Measurements from ENCODE around the gene AQP1.

AQP1 gene

DNA sequence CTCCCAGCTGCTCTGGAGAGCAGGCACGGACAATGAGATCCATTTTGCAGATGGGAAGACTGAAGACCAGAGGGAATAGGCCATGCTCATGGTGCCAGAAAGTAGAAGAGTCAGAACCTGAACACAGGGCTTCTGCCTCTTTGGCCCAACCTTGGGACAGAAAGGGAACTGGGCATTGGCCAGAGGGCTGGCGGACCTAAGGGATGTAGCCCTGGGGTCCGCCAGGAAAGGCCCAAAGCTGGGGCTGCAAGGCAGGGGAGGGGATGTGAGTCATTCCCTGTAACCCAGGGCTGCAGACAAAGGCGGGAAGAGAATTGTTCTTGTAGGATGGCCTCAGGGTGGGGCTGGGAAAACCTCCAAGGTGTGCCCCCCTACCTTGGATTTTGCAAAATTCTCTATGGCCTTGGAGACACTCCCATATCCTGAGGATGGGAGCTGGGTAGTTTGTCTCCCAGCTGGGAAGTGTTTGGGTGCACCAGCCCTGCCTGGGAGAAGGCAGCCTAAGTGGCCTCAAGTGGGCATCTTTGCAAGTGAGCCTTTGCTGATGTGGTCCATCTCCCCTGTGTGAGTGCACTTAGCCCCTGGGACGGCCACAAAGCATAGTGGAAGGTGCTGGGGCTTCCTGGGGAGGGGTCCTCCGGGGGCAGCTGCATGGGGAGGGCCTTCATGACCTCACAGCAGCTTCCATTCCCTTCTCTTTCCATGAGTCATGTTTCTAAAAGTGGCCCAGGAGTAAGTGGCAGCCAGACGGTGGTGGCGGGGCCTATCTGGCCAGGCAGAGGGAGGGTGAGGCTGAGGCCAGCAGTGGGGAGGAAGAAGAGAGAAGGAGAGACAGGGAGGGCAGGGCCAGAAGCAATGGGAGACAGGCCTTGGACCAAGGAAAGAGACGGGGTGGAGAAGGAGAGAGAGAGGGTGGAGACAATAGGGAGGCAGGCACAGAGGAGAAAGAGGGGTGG, 9.2 kb downstream of the AQP1 start:
- DNase-seq (ENCODE audit: low read depth in 2 of 2) = no peak

- no peak for DNase-seq (ENCODE audit: low read depth in 2 of 2)
These were observed 10.1 kb downstream of the AQP1 start for GRCh38 chr7:30921540-30922401.

GRCh38 chr7:30922596-30922995, 10.9 kb downstream of the AQP1 start:
- no peak for DNase-seq (ENCODE audit: low read depth in 2 of 2)

GRCh38 chr7:30923009-30923773, 11.5 kb downstream of the AQP1 start:
- DNase-seq (ENCODE audit: low read depth in 2 of 2) = no peak

- DNase-seq (ENCODE audit: low read depth in 2 of 2) = no peak
These were observed 12.2 kb downstream of the AQP1 start for GRCh38 chr7:30923774-30924413.

DNA sequence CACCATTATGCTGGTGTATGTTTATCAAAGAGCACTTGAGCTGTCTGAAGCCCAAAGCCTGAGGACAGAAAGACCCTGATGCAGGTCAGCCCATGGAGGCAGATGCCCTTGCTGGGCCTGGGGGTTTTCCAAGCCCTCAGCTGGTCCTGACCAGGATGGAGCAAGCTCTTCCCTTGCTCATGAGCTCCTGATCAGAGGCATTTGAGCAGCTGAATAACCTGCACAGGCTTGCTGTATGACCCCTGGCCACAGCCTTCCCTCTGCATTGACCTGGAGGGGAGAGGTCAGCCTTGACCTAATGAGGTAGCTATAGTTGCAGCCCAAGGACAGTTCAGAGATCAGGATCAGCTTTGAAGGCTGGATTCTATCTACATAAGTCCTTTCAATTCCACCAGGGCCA, 13.0 kb downstream of the AQP1 start:
- DNase-seq (ENCODE audit: low read depth in 2 of 2) = no peak

DNA sequence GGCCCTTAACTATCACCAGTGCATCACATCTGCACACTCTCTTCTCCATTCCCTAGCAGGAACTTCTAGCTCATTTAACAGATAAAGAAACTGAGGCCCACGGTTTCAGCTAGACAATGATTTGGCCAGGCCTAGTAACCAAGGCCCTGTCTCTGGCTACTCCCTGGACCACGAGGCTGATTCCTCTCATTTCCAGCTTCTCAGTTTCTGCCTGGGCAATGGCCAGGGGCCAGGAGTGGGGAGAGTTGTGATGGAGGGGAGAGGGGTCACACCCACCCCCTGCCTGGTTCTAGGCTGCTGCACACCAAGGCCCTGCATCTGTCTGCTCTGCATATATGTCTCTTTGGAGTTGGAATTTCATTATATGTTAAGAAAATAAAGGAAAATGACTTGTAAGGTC, 13.5 kb downstream of the AQP1 start:
- DNase-seq (ENCODE audit: low read depth in 2 of 2) = no peak

DNA sequence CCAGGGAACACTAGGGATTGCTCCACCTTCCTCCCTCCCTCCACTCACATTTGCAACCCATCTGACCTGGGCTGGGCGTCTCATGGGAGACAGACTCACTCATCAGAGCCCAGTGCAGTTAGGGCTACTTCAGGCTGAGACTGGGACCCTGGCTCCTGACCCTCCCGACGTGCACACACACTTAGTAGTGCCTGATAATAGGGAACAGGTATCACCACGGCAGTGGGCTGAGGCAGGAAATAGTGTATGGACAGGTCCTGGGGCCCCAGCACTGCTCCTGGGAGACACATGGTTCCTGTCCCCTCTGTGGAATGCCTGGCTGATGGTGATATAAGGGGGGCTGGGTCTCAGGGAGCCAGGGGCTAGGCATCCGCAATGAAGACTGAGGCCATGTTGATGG, 14.3 kb downstream of the AQP1 start:
- no peak for DNase-seq (ENCODE audit: low read depth in 2 of 2)

DNA sequence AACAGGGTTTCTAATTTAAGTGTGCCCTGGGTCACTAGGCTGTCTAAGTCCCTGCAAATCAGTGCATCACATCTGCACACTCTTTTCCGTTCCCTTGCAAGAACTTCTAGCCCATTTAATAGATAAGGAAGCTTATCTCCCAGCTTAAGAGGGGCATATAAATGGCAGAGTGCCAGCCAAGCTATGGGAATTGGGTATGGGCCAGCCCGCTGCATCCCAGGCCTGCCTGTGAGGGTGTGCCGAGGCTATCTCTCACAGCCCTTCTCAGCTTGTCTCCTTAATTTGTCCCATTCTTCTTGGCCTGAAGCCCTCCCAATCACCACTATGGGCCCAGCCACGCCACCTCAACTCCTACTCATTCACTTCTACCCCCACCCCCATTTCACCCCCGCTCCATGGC, 14.7 kb downstream of the AQP1 start:
- DNase-seq (ENCODE audit: low read depth in 2 of 2) = no peak

- DNase-seq (ENCODE audit: low read depth in 2 of 2) = no peak
These were observed 15.4 kb downstream of the AQP1 start for GRCh38 chr7:30927040-30927439.

DNA sequence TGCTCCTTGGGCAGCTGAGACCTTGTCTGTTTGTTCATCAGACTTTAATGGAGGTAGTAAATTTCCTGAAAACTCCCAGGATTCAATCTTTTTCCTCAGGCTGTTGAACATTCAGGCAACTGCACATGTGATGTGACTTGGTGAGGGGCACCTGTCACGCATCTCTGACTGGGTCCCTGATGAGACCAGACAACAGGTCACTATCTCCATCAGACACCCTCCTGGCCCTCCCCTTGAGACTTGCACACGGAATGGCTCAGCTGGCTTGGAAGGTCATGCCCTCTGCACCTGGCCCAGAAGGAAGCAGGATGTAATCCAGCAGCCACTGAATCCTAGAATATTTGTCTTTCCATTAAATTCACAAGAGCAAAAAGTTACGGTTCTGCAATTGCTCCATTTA, 15.9 kb downstream of the AQP1 start:
- DNase-seq (ENCODE audit: low read depth in 2 of 2) = no peak

DNA sequence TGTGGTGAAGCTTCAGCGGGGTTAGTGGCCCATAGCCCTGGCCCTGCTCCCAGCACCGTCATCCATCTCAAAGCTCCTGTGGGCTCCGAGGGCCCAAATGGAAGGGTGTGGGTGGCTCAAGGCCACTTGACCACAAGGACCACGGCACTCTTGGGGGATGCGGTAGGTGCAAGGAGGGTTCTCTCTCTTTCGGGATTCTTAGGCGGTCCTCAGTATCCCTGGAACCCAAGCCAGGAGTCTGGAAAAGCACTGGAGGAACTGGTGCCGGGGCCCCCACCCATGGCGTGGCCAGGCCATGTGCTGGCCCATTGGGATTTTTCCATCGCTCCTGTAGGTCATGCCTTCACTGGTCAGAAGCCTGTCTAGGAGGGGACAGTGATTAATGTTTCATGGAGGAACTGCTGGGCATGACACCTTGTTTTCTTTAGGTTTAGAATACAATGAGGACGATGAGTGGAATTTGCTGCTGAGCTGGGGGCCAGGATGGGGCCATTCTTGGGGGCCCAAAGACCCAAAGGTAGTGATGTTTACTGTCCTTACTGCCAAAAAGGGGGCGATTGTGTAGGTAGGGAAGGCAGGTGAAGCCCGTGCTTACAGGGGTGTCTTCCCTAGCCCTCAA, 16.7 kb downstream of the AQP1 start:
- no peak for DNase-seq (ENCODE audit: low read depth in 2 of 2)

DNA sequence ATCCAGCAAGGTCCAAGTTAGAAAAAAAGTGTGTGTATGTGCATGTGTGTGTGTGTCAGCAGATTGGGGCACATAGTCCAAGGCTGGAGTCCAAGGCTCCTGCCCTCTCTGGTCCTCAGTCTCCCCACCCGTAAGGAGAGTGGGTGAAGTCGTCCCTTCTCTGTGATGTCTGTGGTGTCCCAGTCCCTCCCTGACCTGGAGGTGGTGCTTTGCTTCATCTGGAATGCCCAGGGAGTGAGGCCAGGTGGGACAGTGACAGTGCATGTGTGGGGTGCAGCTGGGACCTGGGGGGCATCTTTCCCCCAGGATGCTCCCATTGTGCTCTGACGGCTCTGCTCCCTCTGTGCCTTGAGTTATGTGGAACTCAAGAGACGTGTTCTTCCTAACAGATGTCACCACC, 18.0 kb downstream of the AQP1 start:
- no peak for DNase-seq (ENCODE audit: low read depth in 2 of 2)

- no peak for DNase-seq (ENCODE audit: low read depth in 2 of 2)
These were observed 19.0 kb downstream of the AQP1 start for GRCh38 chr7:30930621-30931020.

DNA sequence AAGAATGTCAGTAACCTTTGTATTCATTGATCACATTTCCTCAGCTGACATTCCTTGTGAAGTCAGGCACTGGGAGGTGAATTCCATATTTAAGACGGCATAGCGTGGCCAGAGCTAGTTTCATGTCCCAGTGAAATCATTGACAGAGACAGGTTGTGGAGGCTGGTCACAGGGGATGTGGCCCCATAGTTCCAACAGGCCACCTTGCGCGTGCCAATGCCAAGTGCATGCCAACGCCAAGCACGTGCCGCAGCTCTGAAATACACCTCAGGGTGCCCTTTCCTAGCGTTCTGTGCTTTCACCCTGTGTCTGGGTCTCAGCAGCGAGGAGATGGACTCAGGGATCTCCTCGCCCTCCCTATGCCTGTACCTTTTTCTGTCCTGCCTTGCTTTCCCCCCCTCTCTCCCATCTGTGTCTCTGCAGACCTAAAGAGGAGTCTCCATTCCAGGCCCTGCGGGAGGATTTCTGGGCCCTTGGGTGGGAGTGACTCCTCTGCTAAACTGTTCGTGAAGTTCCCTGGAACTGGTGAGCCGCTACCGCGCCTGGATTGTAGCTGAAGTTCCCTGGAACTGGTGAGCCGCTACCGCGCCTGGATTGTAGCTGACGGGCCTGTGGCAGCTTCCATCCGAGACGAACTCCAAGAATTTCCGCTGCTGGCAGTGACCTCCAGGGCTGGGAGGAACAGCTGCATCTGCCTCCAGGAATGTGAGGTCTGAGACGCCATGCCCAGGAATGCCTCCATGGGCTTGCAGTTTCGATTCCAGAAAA, 19.7 kb downstream of the AQP1 start:
- DNase-seq (ENCODE audit: low read depth in 2 of 2) = no peak

DNA sequence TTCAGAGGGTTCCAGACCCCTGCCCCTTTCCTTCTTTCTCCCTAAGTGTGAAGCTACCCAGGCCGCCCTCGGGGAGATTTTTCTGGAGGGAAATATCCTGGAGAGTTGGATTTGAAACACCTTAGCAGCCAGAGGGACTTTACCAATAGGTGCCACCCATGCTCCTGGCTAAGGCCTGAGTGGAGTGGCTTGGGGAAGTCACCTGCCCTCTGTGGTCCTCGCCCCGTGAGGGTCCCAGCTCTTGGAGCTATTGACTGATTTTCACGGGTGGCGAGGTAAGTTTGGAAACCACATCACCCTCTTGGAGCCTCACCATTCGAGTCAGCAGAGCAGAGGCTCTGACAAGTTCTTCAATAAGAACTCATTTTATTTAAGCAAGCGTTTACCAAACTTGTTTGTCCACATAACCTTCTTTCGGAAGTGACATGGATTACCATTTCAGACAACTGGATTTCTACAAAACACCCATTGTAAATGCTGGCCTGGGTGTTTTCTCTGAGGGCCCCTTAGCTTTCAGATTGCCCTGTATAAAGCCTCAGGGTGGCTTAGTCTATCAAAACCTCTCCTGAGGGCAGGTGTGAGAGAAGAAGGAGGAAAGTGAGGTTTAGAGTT, 20.4 kb downstream of the AQP1 start:
- DNase-seq (ENCODE audit: low read depth in 2 of 2) = no peak

- no peak for DNase-seq (ENCODE audit: low read depth in 2 of 2)
These were observed 20.9 kb downstream of the AQP1 start for GRCh38 chr7:30932562-30932961.

GRCh38 chr7:30933124-30933974, 21.7 kb downstream of the AQP1 start:
- DNase-seq (ENCODE audit: low read depth in 2 of 2) = no peak

DNA sequence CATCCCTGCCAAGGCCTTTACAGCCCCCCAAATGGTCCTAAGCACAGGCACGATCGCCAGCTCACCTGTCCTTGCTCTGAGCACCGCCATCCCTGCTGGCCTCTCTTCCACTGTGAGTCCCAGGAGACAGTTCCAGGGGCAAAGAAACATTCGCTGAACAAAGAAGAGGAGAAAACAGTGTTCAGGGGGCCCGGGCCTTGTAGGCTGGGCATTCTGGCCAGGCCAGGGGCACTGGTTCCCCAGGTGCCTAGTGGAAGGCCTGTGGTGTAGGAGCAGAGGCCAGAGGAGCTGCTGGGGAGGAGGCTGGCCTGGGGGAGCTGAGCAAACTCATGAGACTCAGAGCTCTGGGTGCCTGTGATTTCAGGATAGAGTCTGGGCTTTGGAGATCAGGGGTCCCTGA, 22.6 kb downstream of the AQP1 start:
- no peak for DNase-seq (ENCODE audit: low read depth in 2 of 2)

Measured in stimulated activated CD8-positive, alpha-beta memory T cell treated with anti-CD3 and anti-CD28 coated beads, Interleukin-2, amount 100 ng/mL, for 1 hour (primary cell).